Neural progenitor cell (in vitro differentiated cells): ENCODE measurements around the gene AKAP6.

Experiments
- CTCF ChIP-seq: fragments of 200-600 bp; sonication (generic); IDR thresholded peaks from 2 replicates; pipeline ENCODE4 v1.5.1; 2017; ENCODE audit warnings: antibody characterized with exemption, mild to moderate bottlenecking
- EZH2 ChIP-seq: fragments of 200-600 bp; sonication (generic); IDR thresholded peaks from 2 replicates; pipeline ENCODE4 v1.6.1; 2017; ENCODE audit warnings: antibody characterized with exemption, mild to moderate bottlenecking, moderate library complexity
- EZH2phosphoT487 ChIP-seq: fragments of 200-600 bp; sonication (generic); IDR thresholded peaks from 2 replicates; pipeline ENCODE4 v1.6.1; 2017; ENCODE audit warnings: antibody characterized with exemption

DNA sequence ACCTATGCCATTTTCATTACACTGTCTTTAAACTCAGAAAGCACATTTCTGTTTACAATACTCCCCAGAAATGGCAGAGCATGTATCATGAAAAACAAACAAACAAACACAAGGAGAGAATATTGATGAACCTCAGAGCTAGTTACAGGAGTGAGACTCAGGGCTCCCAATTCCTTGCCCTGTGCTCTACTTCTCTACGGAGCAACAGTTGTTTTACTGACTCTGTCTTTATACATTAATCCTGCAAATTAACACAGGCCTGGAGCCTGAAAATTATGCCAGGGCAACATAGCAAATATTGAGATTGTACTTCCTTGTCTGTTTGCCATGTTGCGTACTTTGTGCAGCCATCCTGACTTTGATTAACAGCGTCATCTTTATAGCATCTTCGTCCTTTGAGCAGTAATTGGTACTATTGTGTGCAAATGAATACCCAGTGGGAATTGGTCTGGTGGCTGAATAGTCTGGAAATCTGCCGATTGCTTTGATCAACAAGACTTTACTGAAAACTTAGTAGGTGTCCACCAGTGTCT, 15.2 kb upstream of the AKAP6 start:
- TF ChIP-seq CTCF (no peak), EZH2 (no peak), EZH2phosphoT487 (no peak)
